GM18507 (cell line): ENCODE measurements around the gene VSTM5.

Experiments
- DNase-seq: peaks from one replicate; pipeline ENCODE4 v3.0.0; 2011; ENCODE audit warnings: low read depth; ENCODE audit not compliant: insufficient read length; ENCODE audit errors: extremely low spot score
- FAIRE-seq: peaks from 2 replicates; lab custom pipeline; 2011; peaks lifted over from hg19 to GRCh38; lab: Jason Lieb, UNC

The VSTM5 gene

DNA sequence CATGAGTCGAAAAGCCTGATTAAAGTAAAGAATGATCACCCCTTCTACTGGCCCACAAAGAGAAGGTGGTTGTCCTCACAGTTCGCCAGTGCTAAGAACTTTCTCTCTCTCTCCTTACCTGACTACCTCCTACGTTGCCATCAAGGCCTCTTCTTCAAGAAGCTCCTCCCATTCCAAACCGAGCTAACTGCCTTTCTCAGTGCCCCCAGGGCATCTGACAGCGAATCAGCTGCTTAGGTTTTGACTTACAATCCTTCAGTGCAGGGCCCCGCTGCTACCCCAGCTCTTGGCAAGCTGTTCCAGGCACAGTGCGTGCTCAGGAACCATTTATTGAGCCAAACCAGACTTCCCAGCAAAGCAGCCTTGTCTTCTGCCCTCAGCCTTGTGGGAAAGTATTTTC is 5.8 kb downstream of the VSTM5 start:
- FAIRE-seq (no peak), DNase-seq (no peak)

GRCh38 chr11:93843906-93844305 is 6.5 kb downstream of the VSTM5 start:
- DNase-seq = no peak
- FAIRE-seq = no peak

- DNase-seq (no peak), FAIRE-seq (no peak)
Measured at GRCh38 chr11:93842461-93842860, 8.0 kb downstream of the VSTM5 start.

DNA sequence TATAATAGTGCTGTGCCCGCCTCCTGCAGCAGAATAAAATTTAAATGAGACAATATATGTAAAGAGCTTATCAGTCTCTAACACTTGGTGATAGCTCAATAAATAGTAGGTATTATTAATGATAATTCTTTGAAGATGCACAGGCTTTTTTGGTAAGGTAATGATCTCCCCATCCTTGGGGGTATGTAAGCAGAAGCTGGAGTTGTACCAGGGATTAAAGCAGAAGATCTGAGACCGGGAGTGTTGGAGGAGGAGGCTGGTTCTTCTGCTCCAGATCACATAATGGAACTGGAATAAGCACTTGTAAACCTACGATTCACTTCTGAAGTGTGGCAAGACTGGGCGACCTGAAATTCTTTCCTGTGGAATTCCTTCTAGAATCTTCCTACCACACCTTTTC is 8.4 kb downstream of the VSTM5 start:
- DNase-seq (no peak), FAIRE-seq (no peak)

- no peak for DNase-seq
- FAIRE-seq = no peak
Measured at GRCh38 chr11:93841446-93841845, 9.0 kb downstream of the VSTM5 start.

DNA sequence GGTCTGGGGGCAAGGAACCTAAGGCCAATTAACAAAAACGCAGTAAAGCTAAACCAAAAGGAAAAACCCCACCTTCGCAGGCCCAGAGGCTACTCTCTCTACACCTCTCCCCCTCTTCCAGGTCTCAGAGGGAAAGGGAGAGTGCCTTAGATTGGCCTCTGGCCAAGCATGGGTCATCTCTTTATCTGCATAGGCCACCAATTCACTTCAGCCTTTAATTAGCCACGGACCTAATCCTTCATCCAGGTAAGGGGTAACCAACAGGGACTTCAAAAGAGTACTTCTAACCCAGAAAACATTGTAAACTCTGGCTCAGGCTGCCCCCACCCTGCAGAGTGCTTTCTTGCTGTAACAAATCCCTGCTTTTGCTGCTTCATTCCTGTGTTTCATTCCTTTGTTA is 9.4 kb downstream of the VSTM5 start:
- no peak for DNase-seq
- no peak for FAIRE-seq

- FAIRE-seq (no peak), DNase-seq (no peak)
Measured at GRCh38 chr11:93840180-93840579, 10.2 kb downstream of the VSTM5 start.

DNA sequence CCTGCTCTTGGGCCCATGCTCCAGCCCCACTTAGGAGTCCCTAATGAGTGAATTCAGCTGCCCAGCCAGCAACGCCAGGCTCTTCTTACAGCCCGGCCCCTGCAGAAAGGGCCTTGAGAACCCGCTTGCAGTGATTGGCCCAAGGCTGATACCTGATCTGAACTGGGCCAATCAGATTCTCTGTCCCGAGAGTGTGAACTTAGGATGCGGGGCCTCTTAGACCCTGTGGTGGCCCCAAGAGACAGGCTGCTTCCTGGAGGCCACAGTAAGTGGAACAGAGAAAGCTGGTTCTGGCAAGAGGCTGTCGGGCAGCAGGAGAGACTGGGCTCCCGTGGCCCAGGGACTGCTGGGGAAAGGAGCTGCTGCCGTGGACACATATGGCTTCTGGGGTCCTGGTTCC is 11.5 kb downstream of the VSTM5 start:
- FAIRE-seq = no peak
- no peak for DNase-seq

- no peak for DNase-seq
- no peak for FAIRE-seq
Measured at GRCh38 chr11:93832780-93833179, 17.6 kb downstream of the VSTM5 start.

DNA sequence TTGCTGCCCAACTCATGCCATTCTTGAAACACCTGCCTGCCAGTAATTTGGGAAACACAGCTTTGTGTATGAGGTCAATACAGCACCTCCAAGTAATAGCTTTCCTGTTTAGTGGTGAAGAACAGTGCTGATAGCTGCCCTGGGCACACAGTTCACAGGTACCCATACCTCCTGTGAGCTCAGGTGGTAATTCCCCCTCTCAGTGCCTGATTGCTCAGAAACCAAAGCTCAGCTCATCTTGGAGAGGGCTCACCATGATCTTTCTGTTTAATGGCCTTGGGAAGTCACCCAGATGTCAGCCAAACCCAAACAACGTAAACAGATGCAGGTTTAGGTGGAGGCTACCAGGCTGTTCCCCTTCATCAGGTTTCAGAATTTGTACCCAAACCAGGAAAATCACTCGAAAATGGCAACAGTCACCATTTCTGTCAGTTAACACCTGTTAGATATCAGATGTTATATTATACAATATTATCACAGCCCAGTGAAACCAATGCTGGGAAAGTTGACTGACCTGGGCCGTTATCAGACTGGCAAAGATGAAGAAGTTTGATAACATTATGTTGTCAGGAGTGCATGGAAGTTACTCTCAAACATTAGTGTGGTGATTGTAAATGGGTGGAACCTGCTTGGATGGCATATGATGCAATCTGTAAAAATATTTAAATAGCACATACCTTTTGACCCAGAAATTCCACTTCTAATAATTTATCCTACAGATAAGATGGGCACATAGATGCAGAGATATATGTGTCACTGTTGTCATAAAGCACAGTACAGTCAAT is 18.9 kb downstream of the VSTM5 start:
- DNase-seq (no peak), FAIRE-seq (no peak)

DNA sequence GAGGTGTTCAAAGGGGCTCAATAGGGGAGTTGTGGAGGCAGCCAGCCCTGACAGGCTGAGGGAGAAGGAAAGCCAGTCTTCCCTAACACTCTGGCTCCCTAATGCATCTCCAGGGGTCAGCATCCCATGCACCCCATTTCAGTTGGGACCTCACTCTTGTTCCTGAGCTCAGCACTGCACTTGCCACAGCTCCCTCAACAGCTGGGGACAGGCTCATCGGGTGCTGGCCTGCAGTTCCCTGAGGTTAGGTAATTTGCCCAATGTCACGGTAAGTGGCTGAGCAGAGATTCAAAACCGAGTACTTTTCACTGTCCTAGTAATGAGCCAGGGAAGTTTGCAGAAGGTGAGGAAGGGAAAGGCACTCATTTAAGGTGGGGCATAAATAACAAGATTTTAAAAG is 20.8 kb downstream of the VSTM5 start:
- no peak for FAIRE-seq

GRCh38 chr11:93827363-93827762 is 23.1 kb downstream of the VSTM5 start:
- no peak for FAIRE-seq
- no peak for DNase-seq

More for the DNA sequence above, 20.8 kb downstream of the VSTM5 start:
- no peak for DNase-seq

GRCh38 chr11:93823210-93823609 is 27.2 kb downstream of the VSTM5 start:
- DNase-seq (no peak), FAIRE-seq (no peak)

DNA sequence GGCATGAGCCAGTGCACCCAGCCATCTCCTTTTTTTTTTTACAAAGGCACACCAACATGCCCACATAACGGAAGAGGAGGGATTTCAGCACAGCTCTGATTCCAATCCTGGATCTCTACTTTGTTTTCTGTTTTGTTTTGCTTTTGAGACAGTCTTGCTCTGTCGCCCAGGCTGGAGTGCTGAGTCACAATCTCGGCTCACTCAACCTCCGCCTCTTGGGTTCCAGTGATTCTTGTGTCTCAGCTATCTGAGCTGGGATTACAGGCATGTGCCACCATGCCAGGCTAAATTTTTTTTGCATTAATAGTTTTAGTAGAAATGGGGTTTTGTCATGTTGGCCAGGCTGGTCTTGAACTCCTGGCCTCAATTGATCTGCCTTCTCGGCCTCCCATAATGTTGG is 28.1 kb downstream of the VSTM5 start:
- DNase-seq (no peak), FAIRE-seq (no peak)

DNA sequence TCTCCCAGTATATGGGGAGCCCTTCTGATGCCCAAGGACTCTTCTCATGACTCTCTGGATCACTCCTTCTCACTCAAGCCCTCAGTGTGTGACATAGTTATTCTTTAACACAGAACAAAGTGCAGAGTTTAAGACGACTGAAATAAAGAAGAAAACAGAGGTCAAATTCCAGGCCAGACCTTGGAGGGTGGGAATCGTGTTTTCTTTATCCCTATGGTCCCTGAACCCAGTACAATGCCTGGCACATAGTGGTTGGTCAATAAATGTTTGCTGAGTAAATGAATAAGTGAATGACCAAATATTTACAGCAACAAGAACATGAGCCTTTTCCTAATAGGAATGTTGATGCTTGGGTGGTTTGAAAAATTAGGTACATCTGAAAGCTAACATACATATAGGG is 28.8 kb downstream of the VSTM5 start:
- DNase-seq (no peak), FAIRE-seq (no peak)

DNA sequence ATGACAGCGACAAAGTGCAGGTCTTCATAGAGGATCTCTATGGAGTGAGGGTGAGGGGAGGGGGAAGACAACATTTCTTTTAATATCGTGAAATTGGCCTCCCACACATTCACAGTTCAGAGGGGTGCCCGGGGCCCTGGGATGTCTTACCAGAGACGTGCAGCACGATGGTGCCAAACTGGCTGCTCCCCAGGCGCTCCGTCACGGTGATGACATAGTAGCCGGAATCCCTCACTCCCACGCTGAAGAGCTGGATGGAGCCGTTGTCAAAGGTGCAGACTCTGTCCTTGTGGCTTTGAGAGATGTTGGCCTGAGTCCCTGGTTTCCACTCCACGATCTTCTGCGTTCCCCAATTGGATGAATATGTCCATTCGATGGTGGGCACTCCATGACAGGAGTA is 29.6 kb downstream of the VSTM5 start:
- DNase-seq (no peak), FAIRE-seq (no peak)

- DNase-seq (no peak), FAIRE-seq (no peak)
Measured at GRCh38 chr11:93819966-93820695, 30.3 kb downstream of the VSTM5 start.

GRCh38 chr11:93817426-93818348 is 32.7 kb downstream of the VSTM5 start:
- FAIRE-seq (no peak), DNase-seq (no peak)

GRCh38 chr11:93814966-93815633 is 35.3 kb downstream of the VSTM5 start:
- no peak for FAIRE-seq
- DNase-seq = no peak

DNA sequence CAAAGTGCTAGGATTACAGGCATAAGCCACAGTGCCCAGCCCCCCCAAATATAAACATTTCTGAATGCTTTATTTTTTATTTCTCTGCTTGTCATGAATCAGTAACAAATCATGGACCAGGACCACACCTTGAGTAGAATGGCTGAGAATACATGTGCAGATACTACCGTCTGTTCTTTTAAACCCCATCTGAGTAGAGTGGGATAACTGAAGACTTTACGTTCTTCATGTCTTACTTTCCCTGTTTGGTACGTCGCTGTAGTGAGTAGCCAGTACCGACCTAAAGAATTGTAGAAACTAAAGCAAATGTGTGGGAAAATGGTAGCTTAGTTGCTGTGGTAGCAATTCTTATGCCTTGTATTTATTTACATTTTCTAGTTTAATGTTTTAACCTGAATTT is 36.4 kb downstream of the VSTM5 start:
- FAIRE-seq (no peak), DNase-seq (no peak)
